Sigmoid colon (tissue), 7 donors: ENCODE data around the gene KCNIP4. TPM values are rescaled to one million over a fixed set of nuclear protein-coding genes. Genes with fewer than 3 reads are reported as not detected.

Source experiments
- DNase-seq: peaks from one replicate; pipeline ENCODE4 v3.0.0-alpha.2; 2019
- H3K27ac ChIP-seq, 4 donors: fragments of 200-600 bp; sonication (generic); one replicate each; pipeline ENCODE4 v1.5.1; 2016 to 2019; ENCODE audit warnings: mild to moderate bottlenecking in 1 of 4
- H3K27me3 ChIP-seq, 3 donors: fragments of 200-600 bp; sonication (generic); one replicate each; pipeline ENCODE4 v1.5.1; 2019; ENCODE audit warnings: mild to moderate bottlenecking in 1 of 3
- H3K36me3 ChIP-seq, 4 donors: fragments of 200-600 bp; sonication (generic); one replicate each; pipeline ENCODE4 v1.5.1; 2016 to 2019
- H3K4me1 ChIP-seq, 4 donors: fragments of 200-600 bp; sonication (generic); one replicate each; pipeline ENCODE4 v1.5.1; 2017 to 2019
- H3K4me3 ChIP-seq, 4 donors: fragments of 200-600 bp; sonication (generic); one replicate each; pipeline ENCODE4 v1.5.1; 2017 to 2019; ENCODE audit warnings: mild to moderate bottlenecking in 2 of 4, moderate library complexity in 1 of 4
- H3K9me3 ChIP-seq, 4 donors: fragments of 200-600 bp in 3 of 4; sonication (generic) in 3 of 4; one replicate each; pipeline versions ENCODE4 v1.5.1 to v1.6.1; 2013 to 2019
- EP300 ChIP-seq, 4 donors: sonication (generic); formaldehyde crosslinking; IDR thresholded peaks; one replicate each; pipeline ENCODE4 v1.6.1; 2017; ENCODE audit warnings: antibody characterized with exemption in 4 of 4
- POLR2A ChIP-seq, 2 donors: fragments of 450-650 bp; IDR thresholded peaks; one replicate each; pipeline ENCODE4 v1.6.1; 2016; ENCODE audit warnings: antibody characterized with exemption in 2 of 2, mild to moderate bottlenecking in 2 of 2, moderate library complexity in 2 of 2
- POLR2AphosphoS5 ChIP-seq, 4 donors: sonication (generic); formaldehyde crosslinking; IDR thresholded peaks; one replicate each; pipeline ENCODE4 v1.6.1; 2017; ENCODE audit warnings: antibody characterized with exemption in 4 of 4
- WGBS, 2 donors: extraction: QIAGEN DNeasy Blood & Tissue Kit; methylation state at CpG; one replicate each; pipeline ENCODE4 v1.1.7; 2013; 5-methylcytosine and 5-hydroxymethylcytosine counted together
- intact Hi-C: fragments of 100-400 bp; cut with DNase I; formaldehyde crosslinking; loops from one replicate; pipeline ENCODE4 v1.15.1; 2023
- polyA plus RNA-seq, 3 donors: library from polyadenylated mRNA; stranded (reverse); fragments of 200-250 nt; gene quantifications; one replicate each; pipeline ENCODE4 v1.2.3, GENCODE V29; 2013
- total RNA-seq, 4 donors: library from RNA; depleted of rRNA; stranded (reverse); fragments of >200 nt; gene quantifications; one replicate each; pipeline ENCODE4 v1.1.0, GENCODE V29; 2016
- TF ChIP-seq, protein P1 (sequence below), 4 experiments: fragments of 450-650 bp in 3 of 4; fragments of 200-600 bp in 1 of 4; IDR thresholded peaks; one replicate each; pipeline ENCODE4 v1.5.1; 2016 to 2019; ENCODE audit warnings: antibody characterized with exemption in 4 of 4, mild to moderate bottlenecking in 3 of 4, moderate library complexity in 2 of 4
- donor health status: healthy with polysubstance abuse.
- donor health status: Bipolar disorder and iron deficiency.
- donor health status: healthy.

Gene KCNIP4
- total and polyA plus RNA-seq, 7 donors = 0.60 to 28.5 (median 14.0) TPM; not detected in 1

DNA sequence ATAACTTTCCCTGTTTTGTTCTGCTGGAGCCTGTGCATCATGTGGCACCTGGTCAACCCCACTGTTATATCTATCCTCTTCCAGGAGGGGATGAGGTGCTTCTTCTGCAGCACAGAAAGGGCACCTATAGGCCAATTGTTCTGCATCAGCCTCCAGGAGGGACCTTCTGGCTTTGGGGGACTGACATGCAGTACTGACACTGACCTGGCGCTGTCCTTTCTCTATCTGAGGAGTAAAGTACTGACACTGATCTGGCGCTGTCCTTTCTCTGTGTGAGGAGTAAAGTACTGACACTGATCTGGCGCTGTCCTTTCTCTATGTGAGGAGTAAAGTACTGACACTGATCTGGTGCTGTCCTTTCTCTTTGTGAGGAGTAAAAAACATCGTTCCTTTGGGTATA is 749.9 kb downstream of the KCNIP4 start:
- Histone ChIP-seq H3K4me1 (no peaks in the 10 kb centered on the region), H3K36me3 (no peaks in the 10 kb centered on the region), H3K4me3 (no peak overlapping the region), H3K27ac (no peak overlapping the region), H3K9me3 (peaks cover 0 to 6% (median 0%) of the 10 kb centered on the region in 4 donors), H3K27me3 (no peaks in the 10 kb centered on the region)
- TF ChIP-seq, protein P1, sequence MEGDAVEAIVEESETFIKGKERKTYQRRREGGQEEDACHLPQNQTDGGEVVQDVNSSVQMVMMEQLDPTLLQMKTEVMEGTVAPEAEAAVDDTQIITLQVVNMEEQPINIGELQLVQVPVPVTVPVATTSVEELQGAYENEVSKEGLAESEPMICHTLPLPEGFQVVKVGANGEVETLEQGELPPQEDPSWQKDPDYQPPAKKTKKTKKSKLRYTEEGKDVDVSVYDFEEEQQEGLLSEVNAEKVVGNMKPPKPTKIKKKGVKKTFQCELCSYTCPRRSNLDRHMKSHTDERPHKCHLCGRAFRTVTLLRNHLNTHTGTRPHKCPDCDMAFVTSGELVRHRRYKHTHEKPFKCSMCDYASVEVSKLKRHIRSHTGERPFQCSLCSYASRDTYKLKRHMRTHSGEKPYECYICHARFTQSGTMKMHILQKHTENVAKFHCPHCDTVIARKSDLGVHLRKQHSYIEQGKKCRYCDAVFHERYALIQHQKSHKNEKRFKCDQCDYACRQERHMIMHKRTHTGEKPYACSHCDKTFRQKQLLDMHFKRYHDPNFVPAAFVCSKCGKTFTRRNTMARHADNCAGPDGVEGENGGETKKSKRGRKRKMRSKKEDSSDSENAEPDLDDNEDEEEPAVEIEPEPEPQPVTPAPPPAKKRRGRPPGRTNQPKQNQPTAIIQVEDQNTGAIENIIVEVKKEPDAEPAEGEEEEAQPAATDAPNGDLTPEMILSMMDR (IDR thresholded peaks at IDR 0.05) = no peak
- TF ChIP-seq POLR2AphosphoS5 (IDR thresholded peaks at IDR 0.05) (no peak), POLR2A (IDR thresholded peaks at IDR 0.05) (no peak), EP300 (IDR thresholded peaks at IDR 0.05) (no peak)
- DNase-seq = no peak
- 85 to 91% methylated on average over 4 of the region's 4 CpGs for WGBS, 2 donors
- intact Hi-C loops = no loop called here

DNA sequence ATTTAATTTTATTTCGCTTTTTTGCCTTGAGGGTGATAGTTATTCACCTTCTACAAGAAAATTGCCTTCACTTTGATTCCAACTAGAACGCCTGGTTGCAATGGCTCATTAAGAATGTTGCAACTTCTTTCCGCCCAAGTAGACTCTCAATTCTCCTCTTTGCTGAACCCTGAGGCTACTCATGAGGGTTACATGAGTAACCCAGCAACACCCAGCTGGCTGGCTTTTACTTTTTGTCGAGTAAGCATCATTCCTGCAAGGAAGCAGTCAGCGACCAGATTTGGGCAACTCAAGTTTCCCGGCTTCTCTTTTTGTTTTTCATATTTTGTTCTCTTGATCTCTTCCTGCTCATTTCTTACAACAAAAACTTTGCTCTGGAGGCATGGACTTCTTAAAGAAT is 752.9 kb downstream of the KCNIP4 start:
- H3K36me3 ChIP-seq = no peaks in the 10 kb centered on the region
- no peak overlapping the region for H3K4me3 ChIP-seq
- no peaks in the 10 kb centered on the region for H3K4me1 ChIP-seq
- peaks cover 0 to 6% (median 0%) of the 10 kb centered on the region in 4 donors for H3K9me3 ChIP-seq
- TF ChIP-seq EP300 (IDR thresholded peaks at IDR 0.05) = no peak
- TF ChIP-seq POLR2AphosphoS5 (IDR thresholded peaks at IDR 0.05) = no peak
- no peak for TF ChIP-seq POLR2A (IDR thresholded peaks at IDR 0.05)
- TF ChIP-seq, protein P1 (IDR thresholded peaks at IDR 0.05) = no peak
- no peak overlapping the region for H3K27ac ChIP-seq
- H3K27me3 ChIP-seq = no peaks in the 10 kb centered on the region
- DNase-seq = no peak
- intact Hi-C loops = no loop called here
- 85 to 89% methylated on average over 6 of the region's 6 CpGs for WGBS, 2 donors

DNA sequence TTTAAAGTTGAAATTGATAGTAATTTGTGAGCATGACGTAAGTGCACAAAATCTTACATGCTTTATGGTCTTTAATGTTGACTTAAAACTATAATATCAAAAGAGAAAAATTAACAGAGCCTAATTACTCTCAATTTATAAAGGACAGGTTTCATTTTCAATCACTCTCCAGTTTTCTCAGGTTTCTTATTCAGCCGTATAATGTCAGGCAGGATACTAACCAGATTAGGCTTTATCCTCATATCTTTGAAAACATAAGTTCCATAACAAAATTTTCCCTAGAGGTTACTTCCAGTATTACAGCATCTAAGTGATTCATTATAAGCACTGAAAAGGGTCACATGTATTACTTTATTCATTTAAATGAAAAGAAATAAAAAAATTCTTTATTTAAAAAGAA is 756.2 kb downstream of the KCNIP4 start:
- no peak for DNase-seq
- intact Hi-C loops = no loop called here

DNA sequence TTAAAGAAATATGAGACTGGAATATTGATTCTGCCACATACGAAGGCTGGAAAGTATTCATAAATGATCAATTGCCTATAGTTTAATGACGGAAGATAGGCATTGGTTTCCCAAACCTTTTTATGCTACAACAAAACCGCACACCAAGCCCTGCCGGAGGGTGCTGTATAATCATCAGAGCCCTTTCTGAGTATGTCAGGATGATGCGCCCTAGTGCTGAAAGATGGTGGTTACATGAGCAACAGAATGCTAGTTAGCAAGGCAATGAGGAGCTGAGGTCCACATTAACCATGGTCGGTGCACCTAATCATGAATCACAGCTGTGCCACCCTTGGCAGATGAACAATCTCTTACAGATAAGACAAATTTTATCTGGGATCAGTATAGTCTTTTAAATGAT is 757.3 kb downstream of the KCNIP4 start:
- no peaks in the 10 kb centered on the region for H3K9me3 ChIP-seq
- H3K4me1 ChIP-seq = no peaks in the 10 kb centered on the region
- no peaks in the 10 kb centered on the region for H3K36me3 ChIP-seq
- no peaks in the 10 kb centered on the region for H3K27me3 ChIP-seq
- no peak for DNase-seq
- intact Hi-C loops = no loop called here
- H3K4me3 ChIP-seq = no peak overlapping the region
- H3K27ac ChIP-seq = no peak overlapping the region
- 82 to 84% methylated on average over 6 of the region's 6 CpGs for WGBS, 2 donors
- TF ChIP-seq POLR2A (IDR thresholded peaks at IDR 0.05) (no peak), EP300 (IDR thresholded peaks at IDR 0.05) (no peak), POLR2AphosphoS5 (IDR thresholded peaks at IDR 0.05) (no peak)
- TF ChIP-seq, protein P1 (IDR thresholded peaks at IDR 0.05) = no peak

More for the DNA sequence above, 756.2 kb downstream of the KCNIP4 start:
- WGBS, 2 donors = 82 to 91% methylated on average over 2 of the region's 2 CpGs
- Histone ChIP-seq H3K4me1 (no peaks in the 10 kb centered on the region), H3K27ac (no peak overlapping the region), H3K27me3 (no peaks in the 10 kb centered on the region), H3K36me3 (no peaks in the 10 kb centered on the region), H3K4me3 (no peak overlapping the region), H3K9me3 (no peaks in the 10 kb centered on the region)
- TF ChIP-seq, protein P1 (IDR thresholded peaks at IDR 0.05) = no peak
- TF ChIP-seq EP300 (IDR thresholded peaks at IDR 0.05) (no peak), POLR2AphosphoS5 (IDR thresholded peaks at IDR 0.05) (no peak), POLR2A (IDR thresholded peaks at IDR 0.05) (no peak)

DNA sequence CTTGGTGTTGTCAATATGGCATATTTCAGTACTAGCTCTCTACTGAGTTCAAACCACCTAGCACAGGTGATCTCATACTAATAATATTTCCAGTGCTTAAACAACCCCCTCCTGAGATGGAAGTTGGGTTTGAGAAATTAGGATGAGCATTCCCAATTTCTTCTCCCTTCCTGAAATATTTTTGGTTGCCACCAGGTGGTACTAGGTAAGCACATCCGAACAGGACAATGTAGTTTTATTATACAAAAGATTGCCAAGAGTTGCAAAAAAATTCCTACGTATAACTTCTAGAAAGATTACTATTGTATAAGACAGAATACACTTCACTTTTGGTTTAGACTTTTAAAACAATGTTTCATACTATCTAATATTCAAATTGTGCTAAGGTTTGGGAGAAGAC is 763.8 kb downstream of the KCNIP4 start:
- no peak overlapping the region for H3K27ac ChIP-seq
- no peak for DNase-seq
- TF ChIP-seq POLR2AphosphoS5 (IDR thresholded peaks at IDR 0.05) (no peak), POLR2A (IDR thresholded peaks at IDR 0.05) (no peak), EP300 (IDR thresholded peaks at IDR 0.05) (no peak)
- no peaks in the 10 kb centered on the region for H3K27me3 ChIP-seq
- intact Hi-C loops = no loop called here
- peaks cover 0 to 24% (median 10%) of the 10 kb centered on the region in 4 donors for H3K4me1 ChIP-seq
- 38 to 83% methylated on average over 2 of the region's 2 CpGs for WGBS, 2 donors
- H3K36me3 ChIP-seq = no peaks in the 10 kb centered on the region
- no peaks in the 10 kb centered on the region for H3K9me3 ChIP-seq
- H3K4me3 ChIP-seq = no peak overlapping the region
